A172 (cell line): ENCODE results near the gene MRPS27. TPM values are rescaled to one million over a fixed set of nuclear protein-coding genes. Genes with fewer than 3 reads are reported as not detected.

Source experiments
- DNase-seq: peaks from one replicate; pipeline ENCODE4 v3.0.0-alpha.2; 2015; ENCODE audit warnings: low spot score
- total RNA-seq: library from RNA; depleted of rRNA; stranded (reverse); fragments of >200 nt; shearing (Covaris generic); gene quantifications from 2 replicates; pipeline ENCODE4 v1.2.3, GENCODE V29; 2014

Gene MRPS27
- total RNA-seq, 1 experiment from 2014 or later, result 84.1 TPM

DNA sequence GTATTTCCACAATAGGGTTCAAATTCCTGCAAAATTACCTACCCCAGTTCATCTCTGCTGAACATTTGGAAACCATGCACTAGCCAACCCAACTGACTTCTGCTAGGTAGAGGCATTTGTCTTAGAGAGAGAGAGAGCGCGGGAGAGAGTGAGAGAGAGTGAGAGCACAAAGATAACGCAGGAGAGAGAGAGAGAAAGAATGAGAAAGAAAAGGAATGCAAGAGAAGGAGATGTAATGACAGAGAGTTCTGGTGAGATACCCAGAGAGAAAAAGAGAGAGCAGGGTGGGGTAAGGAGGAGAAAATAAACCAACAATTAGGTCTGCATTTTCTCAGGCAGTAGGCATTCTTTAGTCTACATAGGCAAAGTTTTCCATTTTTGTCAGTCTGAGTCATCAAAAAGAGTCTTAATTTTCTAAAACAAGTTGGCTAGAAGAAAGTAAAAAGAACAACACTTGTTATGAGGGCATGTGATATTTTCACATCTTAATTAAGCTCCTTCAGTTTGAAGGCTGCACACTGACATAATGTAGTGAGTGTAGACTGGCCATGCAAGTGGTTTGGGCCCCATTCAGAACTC lies 114.5 kb downstream of the MRPS27 start:
- peak; percentile 23 for DNase-seq

DNA sequence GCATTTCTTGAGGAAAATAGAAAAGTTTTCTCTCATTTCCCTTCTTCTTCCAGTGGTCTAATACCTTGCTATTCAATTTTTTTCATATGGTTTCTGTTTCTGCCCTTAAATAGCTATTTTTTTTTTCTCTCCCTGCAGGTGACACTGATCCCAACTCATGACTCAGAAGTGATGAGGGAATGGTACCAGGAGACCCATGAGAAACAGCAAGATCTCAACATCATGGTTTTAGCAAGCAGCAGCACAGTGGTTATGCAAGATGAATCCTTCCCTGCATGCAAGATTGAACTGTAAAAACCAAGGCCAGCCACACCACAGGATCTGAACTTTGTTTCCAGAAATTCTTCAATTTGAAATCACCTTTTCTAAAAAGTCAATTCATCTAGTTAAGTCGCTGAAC lies 115.1 kb downstream of the MRPS27 start:
- no peak for DNase-seq

DNA sequence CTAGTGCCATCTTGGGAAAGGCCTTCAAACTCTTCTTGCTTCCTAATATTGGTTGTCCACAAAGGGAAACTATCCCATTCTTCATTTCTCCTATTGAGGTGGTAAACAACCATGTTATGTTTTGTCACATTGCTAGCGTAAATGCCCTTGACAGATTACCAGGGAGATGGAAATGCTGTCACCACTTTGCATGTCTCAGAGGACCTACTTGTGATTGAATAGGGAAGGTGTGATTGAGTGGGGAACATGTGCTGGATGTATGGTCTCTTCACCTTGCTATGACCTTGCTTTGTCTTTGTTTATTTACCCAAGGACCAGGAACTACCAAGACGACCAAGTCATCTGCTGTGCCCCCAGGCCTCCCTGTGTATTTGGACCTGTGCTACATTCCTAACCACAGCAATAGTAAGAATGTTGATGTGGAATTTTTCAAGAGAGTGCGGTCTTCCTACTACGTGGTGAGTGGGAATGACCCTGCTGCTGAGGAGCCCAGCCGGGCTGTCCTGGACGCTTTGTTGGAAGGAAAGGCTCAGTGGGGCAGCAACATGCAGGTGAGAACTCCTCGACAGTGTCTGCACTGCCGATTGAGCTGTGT lies 116.7 kb downstream of the MRPS27 start:
- no peak for DNase-seq

DNA sequence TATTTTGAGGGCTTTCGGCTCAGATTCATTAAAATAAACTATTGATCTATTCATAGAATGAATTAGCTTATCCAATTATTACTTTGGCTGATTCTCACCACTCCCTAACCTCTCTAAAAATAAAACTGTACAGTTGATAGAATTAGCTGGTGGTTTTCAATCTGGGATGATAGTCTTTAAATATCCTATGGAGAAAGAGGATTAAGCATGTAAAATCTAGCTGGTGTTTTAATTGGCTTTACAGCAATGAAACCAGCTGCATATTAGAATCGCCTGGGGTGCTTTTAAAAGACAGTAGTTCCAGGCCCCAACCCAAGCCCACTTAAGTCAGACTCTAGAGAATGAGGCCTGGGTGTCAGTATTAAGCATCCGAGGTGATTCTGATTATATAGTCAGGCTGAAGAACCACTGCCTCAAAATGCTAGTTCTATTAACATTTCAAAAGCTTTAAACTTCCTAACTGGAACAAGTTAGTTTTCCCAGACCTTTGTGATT lies 117.7 kb downstream of the MRPS27 start:
- DNase-seq, result no peak

DNA sequence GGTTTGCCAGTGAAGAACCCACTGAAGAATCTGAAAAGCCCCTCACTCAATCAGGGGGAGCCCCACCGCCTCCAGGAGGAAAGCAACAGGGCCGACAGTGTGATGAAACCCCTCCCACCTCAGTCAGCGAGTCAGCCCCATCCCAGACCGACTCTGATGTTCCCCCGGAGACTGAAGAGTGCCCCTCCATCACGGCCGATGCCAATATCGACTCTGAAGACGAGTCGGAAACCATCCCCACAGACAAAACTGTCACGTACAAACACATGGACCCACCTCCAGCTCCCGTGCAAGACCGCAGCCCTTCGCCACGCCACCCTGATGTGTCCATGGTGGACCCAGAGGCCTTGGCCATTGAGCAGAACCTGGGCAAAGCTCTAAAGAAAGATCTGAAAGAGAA lies 120.4 kb downstream of the MRPS27 start:
- no peak for DNase-seq

DNA sequence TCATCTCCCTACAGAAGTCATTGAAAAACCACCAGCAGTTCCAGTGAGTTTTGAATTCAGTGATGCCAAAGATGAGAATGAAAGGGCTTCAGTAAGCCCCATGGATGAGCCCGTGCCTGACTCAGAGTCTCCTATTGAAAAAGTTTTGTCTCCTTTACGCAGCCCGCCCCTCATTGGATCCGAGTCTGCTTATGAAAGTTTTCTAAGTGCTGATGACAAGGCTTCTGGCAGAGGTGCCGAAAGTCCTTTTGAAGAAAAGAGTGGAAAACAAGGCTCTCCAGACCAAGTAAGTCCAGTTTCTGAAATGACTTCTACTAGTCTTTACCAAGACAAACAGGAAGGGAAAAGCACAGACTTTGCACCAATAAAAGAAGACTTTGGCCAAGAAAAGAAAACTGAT lies 122.6 kb downstream of the MRPS27 start:
- DNase-seq, result no peak

DNA sequence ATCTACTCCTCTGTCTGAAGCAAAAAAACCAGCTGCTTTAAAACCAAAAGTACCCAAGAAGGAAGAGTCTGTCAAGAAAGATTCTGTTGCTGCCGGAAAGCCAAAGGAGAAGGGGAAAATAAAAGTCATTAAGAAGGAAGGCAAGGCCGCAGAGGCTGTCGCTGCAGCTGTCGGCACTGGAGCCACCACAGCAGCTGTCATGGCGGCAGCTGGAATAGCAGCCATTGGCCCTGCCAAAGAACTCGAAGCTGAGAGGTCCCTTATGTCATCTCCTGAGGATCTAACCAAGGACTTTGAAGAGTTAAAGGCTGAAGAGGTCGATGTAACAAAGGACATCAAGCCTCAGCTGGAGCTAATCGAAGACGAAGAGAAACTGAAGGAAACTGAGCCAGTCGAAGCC lies 124.5 kb downstream of the MRPS27 start:
- DNase-seq, result no peak

DNA sequence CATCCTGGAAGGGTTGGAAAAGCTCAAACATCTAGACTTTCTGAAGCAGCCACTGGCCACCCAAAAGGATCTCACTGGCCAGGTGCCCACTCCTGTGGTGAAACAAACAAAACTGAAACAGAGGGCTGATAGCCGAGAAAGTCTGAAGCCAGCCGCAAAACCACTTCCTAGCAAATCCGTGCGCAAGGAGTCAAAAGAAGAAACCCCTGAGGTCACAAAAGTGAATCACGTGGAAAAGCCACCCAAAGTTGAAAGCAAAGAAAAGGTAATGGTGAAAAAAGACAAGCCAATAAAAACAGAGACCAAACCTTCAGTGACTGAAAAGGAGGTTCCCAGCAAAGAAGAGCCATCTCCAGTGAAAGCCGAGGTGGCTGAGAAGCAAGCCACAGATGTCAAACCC lies 125.2 kb downstream of the MRPS27 start:
- no peak for DNase-seq

DNA sequence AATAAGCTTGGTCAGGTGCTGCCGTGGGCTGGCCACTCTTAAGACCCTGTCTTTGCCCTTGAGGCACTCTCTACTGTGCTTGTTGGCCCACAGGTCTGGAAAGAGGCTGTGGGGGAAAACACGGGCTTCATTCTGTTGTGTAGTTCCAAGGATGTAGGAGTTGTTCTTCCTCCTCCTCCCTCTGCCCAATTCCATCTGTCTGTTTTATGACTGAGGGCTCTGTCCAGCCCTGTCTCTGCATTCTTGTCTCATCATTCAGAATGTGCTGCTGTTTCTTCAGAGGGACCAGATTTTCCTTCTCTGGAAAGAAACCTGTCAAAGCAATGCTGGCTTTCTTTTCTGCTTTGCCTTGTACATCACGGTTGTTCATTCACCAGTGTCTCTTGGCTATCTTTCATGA lies 128.6 kb downstream of the MRPS27 start:
- no peak for DNase-seq

DNA sequence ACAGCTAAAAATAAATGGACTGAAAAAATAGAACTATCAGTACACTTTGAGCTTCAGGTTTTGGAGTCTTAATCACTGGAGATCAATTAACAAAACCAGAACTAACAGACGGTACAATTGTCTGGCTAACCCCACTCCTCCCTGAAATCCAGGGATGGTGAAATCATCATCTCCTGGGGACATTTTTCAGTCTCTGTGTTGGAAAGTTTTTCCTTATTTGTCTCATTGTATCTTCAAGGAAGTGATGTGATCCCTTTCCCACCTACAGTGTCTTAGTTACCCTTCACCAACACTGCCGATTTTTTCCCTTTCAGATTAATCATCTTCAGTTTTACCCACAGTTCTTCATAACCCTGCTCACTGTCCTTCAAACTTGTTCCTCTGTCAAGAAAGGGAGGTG lies 130.9 kb downstream of the MRPS27 start:
- DNase-seq, result no peak

DNA sequence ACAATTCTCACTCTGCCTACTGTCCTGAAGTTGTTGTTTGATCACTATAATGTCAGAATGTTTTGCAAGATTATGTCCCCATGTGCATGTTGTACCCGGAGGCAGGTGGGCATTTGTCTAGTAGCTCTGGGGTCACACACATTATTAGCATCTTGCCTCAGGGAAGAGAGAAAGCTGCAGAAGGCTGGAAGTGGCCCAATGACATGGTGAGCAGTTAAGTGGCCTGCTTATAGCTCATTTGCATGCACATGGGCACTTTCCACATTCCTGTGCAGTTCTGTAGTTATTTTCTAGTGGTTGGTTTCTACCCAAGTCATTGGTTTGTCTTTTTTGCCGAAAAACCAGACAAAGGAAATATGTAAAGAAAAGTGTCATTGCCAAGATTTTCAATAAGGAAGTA lies 131.9 kb downstream of the MRPS27 start:
- no peak for DNase-seq

DNA sequence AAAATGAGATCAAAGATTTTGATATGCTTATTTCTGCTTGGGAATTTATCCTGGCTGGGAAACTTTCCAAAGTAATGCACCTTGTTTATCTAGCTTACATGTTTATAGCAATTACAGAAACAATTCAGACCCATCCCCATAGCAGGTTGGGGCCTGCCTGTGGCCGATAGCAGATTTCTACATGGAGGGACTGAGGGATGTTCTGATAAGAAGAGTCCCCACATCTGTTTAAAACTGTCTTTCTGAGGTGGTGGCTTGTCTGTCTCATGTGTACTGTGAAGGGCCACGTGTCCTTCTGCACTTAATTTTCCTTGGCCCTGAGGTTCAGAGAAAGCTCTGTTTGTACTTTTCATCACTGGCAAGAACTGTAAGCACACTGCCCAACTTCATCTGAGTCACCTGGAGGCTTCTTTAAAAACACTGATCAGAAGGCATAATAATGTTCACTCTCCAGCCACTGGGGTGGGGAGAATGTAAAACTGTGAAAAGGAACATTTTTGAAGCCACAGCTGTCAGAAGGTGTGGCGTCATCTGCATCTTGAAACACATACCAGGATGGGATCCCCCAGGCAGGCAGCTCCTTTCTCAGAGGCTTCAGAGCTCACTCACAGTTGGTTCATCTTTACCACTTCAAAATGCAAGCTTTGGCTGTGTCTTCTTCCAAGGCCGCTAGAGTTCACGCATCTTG lies 132.5 kb downstream of the MRPS27 start:
- DNase-seq, result no peak

DNA sequence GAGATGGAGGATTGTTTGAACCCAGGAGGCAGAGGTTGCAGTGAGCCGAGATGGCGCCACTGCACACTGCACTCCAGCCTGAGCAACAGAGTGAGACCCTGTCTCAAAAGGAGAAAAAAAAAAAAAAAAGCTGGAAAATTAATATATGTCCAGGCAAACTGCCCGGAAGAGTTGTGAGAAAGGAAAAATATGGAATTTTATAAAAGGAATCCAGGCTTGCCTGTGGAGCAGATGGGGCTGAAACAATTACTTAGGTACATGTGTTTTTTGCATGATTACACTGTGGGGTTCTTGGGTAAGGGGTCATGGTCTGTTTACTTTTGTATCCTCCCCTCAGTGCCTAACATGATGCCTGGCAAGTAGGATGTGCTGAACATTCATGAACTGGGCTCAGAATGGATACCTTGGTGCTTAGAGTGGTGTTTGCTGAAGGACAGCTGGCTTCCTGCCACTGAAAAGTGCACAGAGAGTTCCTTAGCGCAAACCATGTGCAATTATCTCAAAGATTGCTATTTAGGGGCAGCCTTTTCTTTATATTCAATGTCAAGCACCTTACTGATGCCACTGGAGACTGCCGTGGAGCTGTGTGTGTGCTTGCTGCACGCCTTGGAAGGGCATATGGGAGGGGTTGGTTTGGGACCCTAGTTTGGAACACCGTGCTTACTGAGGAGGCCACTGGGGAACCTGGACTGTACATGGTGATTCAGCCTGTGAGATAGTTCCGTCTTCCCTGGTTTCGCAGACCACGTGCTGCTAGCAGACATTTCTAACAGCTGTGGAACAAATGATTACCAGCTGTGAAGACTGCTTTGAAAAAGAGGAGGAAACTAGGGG lies 134.3 kb downstream of the MRPS27 start:
- no peak for DNase-seq

DNA sequence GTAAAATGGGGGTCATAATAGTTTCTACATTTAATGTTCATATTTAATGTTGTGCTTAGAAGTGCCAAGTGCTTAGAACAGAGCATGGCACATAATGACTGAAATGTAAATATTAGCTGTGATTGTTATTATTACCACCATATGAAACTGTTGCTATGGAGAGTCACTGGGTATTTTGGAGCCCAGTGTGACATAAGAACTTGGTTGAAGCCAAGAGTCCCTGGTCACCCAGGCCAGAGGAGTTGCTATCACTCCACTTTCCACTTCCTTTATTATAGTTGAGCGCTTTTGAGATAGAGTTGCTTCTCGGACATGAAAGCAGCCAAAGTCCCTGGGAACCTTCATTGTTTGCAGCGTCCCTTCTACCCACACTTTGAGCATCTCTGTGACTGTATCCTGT lies 135.6 kb downstream of the MRPS27 start:
- no peak for DNase-seq

DNA sequence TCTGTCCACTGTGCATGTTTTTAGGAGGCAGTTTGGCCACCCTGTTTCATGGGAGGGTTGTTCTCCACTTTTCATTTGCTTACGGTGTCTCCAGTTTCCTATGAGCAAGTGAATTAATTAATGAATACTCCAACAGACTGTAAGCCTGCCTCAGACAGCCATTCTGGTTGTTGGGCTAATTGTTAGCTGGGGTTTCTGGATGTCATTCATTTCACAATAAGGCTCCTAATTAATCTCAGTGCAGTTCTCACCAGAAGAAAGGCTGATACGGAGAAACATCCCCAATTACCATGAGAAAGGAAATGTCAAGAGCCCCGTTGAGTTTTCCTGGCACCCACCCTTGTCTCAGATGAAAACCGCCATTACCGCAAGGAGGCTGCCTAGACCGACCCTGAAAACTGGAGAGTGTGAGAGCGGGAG lies 136.9 kb downstream of the MRPS27 start:
- DNase-seq, result no peak

DNA sequence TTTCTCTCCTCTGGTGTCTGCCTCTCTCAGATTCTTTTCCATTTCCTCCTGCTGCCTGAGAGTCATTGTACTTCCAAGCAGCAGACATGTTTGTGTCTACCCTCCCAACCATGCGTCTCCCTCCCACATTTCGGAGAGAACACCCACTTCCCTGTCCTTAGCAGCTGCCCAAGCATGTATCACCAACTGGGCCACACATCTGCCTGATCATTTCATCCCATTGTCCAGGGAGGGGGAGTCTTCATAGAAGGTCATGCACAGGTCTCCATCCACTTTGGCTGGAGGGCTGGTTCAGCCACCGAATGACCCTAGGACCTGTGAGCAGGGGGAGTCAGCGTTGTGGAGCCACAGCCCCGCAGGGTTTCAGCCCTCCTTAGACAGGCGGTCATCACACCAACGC lies 137.4 kb downstream of the MRPS27 start:
- DNase-seq, result no peak

DNA sequence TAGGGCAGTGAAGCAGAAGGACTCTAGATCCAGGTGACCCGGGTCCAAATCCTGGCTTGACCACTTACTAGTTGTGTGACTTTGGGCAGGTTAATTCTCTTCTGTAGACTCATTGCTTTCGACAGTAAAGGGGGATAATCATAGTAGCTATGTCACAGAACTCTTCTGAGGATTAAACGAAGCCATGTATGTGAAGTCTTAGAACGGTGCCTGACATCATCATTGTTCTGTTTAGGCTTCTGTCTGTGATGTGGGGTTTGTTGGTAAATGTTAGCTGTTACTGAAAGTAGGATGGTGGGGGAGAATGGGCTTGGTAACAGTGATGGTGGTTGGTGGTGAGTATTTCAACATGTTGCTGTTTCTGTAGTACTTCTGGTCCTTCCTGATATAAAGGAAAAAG lies 139.1 kb downstream of the MRPS27 start:
- DNase-seq, result no peak

DNA sequence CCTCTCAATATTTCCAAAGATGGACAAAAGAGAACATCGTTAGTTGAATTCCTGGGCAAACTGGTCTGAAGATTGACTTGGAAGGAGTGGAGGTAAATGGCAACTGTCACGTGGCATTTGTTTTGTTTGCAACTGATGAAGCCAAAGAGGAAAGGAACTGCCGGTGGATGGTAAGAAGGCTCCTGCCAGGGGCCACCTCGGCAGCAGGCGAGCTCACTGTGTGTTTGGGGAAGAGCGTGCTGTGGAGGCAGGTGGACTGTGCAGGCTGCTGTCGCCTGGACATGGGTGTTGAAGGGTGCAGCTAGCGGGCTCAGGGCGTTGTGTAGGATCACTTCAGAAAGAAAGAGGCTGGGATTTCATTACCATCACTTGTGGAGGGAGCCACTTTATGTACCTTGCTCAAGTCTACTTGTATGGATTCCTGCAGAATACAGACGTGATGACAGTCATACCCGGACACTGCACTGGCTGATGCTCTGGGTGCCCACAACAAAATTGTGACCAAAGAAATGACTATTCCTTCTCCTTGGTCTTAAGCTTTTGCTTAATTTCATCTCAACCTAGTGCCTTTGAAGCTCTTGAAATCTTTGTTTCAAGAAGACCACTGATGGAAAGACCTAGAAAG lies 140.1 kb downstream of the MRPS27 start:
- DNase-seq, result no peak

DNA sequence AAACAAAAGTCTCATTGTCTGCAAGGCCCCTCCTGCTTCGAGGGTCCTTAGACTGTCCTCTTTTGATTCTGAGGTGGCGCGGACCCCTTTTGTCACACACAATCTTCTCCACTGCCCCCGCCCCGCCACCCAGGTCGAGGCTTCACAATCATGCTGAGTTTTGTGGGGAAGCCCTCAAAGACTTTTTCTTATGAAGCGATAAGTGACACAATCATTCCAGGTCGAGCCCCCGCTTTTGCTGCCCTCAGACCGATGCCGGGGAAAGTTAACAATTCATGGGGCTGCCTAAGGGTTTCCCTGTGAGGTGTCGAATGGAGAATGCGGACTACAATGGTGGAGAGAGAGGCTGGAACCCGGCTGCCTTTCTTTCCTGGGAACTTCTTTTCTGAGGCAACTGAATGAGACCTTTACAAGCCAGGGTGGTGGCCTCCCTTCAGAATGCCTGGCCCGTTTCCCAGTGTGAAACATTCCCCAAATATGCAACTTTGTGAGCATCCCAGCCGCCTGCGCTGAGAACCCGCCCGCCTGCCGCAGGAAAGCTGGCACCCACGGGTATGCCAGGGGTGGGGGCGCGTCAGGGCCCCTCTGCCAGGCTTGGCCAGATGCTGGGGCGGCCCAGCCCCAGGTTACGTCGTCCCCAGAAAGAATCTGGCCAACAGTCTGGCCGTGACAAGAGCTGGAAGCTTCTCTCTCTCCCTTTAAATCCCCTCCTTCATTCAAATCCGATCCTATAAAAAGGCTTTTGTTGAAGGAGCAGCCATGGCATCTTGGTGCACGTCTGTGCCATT lies 140.8 kb downstream of the MRPS27 start:
- DNase-seq, result peak; percentile 94

DNA sequence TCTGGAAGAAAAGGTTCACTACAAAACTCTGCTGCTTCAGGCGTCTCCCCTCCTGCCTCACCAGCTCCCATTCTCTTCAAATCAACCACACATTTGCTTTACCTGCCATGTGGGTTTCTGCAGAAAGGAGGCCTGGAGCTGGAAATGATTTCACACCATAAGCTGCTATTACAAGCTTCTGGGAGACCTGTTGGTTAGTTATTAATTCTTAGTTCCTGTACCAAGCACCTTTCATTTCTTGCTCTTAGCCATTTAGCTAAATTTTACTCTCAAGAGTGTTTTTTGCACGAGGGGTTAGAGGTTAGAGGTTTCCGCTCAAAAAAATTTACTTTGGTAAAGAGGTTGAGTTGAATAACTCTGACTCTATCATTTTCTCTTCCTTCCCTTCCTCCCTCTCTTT lies 142.5 kb downstream of the MRPS27 start:
- DNase-seq, result no peak

DNA sequence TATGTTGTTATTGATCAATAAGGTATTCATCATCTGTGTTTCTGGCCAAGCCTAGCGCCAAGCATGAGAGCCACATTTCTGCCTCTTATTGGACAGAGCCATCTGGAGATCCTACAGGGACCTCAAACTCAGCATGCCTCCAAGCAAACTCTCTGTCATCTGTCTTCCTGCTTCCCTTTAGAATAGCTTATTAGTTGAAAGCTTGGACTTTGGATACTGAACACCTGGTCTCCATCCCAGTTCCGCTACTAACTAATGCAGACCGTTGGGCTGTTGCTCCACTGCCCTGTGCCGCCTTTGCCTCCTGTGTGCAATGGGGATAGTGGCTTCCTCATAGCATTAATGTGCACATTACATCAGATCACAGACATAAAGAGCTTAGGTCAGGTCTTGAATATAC lies 147.3 kb downstream of the MRPS27 start:
- DNase-seq, result no peak
